ENCODE results near the gene KRT7.

The KRT7 gene

DNA sequence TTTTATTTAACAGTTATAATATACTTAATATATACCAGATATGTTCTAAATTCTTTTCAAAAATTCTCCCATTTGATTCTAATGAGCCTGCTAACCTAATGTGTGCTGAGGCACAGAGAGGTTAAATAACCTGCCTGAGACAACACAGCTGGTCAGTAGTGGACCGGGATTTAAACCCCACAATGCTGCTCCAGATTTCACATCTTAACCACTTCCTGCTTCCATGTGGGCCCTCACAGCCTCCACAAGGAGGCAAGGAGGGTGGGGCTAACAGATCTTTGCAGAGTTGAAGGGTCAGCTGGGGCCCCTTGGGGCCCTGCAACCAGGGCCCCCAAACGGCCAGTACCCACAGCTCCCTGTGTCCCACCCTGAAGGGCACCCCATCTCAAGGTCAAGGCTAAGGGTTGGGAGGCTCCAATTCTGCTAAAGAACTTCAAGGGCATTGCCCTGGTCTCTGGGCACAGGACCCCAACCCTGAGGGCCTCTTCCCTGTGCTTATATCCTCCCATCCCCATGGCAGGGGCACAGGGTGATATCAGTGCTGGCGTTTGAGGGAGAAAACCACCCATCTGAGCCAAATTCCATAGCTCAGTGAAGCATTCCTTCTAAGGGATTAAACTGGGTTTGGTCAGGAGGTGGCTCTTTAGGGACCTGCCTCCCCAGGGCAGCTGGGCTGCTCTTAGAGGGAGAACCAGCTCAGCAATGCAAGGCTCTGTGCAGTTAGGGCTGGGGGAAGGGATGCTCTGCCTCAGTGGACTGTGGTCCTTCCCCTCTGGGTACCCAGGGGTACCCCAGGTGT lies 43.5 kb upstream of the KRT7 start:
- Histone ChIP-seq H3K36me3 (ENCODE audit: insufficient read depth, low read length) (no peaks in the 10 kb centered on the region), H3K27me3 (ENCODE audit: insufficient read depth, low read length) (no peaks in the 10 kb centered on the region), H3K4me2 (ENCODE audit: low read length) (no peak overlapping the region), H3F3A (ENCODE audit: insufficient read depth, low read length) (no peaks in the 10 kb centered on the region), H3K9ac (ENCODE audit: low read length) (no peak overlapping the region), H4K20me1 (ENCODE audit: insufficient read depth, low read length) (no peaks in the 10 kb centered on the region), H3K4me3 (ENCODE audit: low read depth, low read length, poor library complexity, severe bottlenecking) (no peak overlapping the region), H2AFZ (ENCODE audit: low read length) (no peak overlapping the region), H3K9me3 (ENCODE audit: low read length) (no peaks in the 10 kb centered on the region), H3K4me1 (ENCODE audit: insufficient read depth, low read length, severe bottlenecking) (no peaks in the 10 kb centered on the region), H3K9me2 (ENCODE audit: low read depth, low read length) (no peaks in the 10 kb centered on the region), H3K79me2 (ENCODE audit: insufficient read depth, low read length) (no peaks in the 10 kb centered on the region), H3K27ac (ENCODE audit: low read depth, low read length, poor library complexity, severe bottlenecking) (no peak overlapping the region)
- TF ChIP-seq, protein P1, sequence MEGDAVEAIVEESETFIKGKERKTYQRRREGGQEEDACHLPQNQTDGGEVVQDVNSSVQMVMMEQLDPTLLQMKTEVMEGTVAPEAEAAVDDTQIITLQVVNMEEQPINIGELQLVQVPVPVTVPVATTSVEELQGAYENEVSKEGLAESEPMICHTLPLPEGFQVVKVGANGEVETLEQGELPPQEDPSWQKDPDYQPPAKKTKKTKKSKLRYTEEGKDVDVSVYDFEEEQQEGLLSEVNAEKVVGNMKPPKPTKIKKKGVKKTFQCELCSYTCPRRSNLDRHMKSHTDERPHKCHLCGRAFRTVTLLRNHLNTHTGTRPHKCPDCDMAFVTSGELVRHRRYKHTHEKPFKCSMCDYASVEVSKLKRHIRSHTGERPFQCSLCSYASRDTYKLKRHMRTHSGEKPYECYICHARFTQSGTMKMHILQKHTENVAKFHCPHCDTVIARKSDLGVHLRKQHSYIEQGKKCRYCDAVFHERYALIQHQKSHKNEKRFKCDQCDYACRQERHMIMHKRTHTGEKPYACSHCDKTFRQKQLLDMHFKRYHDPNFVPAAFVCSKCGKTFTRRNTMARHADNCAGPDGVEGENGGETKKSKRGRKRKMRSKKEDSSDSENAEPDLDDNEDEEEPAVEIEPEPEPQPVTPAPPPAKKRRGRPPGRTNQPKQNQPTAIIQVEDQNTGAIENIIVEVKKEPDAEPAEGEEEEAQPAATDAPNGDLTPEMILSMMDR (IDR thresholded peaks at IDR 0.05; ENCODE audit: low read length): no peak
- TF ChIP-seq EZH2 (IDR thresholded peaks at IDR 0.05; ENCODE audit: borderline replicate concordance, low read length): no peak

DNA sequence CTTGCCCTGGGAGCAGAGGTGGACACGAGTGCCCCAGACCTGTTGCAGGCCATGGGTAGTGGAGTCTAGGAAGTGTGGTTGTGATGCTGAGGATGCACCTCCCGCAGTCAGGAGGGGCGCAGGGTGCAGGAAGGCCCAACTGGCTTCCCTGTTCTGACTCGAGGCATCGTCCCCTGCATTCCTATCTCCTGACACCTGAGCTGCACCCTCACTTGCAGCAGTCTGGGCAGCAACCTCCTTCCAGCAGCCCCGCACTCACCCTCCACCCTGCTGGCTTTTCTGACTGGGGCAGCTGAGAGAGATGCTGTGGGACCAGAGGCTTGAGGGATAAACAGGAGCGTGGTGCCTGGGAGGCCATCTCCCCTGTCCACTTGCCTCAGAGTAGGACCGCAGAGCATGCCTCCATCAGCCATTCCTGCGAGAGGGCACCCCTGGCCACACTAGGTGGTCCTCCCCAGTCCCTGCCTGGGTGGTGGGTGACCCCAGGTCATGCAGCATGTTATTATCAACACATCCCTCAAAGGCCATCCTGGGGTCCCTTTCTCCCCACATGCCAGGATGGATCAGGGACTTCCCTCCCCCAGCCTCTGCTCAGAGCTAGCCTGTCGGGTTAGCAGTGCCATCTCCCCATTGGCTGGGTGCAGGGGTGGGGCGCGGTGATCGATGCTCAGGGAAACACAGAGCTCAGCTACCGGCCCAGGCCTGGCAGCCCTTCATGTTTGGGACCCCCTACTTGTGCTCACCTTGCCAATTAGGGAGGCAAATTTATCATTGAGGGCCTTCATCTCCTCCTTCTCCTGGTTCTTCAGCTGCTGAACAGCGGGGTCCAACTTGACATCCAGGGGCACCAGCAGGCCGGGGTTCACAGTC lies 41.9 kb upstream of the KRT7 start:
- Histone ChIP-seq H3K79me2 (ENCODE audit: insufficient read depth, low read length) (no peaks in the 10 kb centered on the region), H3K36me3 (ENCODE audit: insufficient read depth, low read length) (no peaks in the 10 kb centered on the region), H3K9me3 (ENCODE audit: low read length) (no peaks in the 10 kb centered on the region), H4K20me1 (ENCODE audit: insufficient read depth, low read length) (no peaks in the 10 kb centered on the region), H3F3A (ENCODE audit: insufficient read depth, low read length) (no peaks in the 10 kb centered on the region), H3K9me2 (ENCODE audit: low read depth, low read length) (no peaks in the 10 kb centered on the region), H3K4me1 (ENCODE audit: insufficient read depth, low read length, severe bottlenecking) (no peaks in the 10 kb centered on the region), H3K27ac (ENCODE audit: low read depth, low read length, poor library complexity, severe bottlenecking) (no peak overlapping the region), H3K9ac (ENCODE audit: low read length) (no peak overlapping the region), H3K27me3 (ENCODE audit: insufficient read depth, low read length) (no peaks in the 10 kb centered on the region), H2AFZ (ENCODE audit: low read length) (no peak overlapping the region), H3K4me2 (ENCODE audit: low read length) (no peak overlapping the region), H3K4me3 (ENCODE audit: low read depth, low read length, poor library complexity, severe bottlenecking) (no peak overlapping the region)
- TF ChIP-seq, protein P1 (IDR thresholded peaks at IDR 0.05; ENCODE audit: low read length): no peak
- no peak for TF ChIP-seq EZH2 (IDR thresholded peaks at IDR 0.05; ENCODE audit: borderline replicate concordance, low read length)

DNA sequence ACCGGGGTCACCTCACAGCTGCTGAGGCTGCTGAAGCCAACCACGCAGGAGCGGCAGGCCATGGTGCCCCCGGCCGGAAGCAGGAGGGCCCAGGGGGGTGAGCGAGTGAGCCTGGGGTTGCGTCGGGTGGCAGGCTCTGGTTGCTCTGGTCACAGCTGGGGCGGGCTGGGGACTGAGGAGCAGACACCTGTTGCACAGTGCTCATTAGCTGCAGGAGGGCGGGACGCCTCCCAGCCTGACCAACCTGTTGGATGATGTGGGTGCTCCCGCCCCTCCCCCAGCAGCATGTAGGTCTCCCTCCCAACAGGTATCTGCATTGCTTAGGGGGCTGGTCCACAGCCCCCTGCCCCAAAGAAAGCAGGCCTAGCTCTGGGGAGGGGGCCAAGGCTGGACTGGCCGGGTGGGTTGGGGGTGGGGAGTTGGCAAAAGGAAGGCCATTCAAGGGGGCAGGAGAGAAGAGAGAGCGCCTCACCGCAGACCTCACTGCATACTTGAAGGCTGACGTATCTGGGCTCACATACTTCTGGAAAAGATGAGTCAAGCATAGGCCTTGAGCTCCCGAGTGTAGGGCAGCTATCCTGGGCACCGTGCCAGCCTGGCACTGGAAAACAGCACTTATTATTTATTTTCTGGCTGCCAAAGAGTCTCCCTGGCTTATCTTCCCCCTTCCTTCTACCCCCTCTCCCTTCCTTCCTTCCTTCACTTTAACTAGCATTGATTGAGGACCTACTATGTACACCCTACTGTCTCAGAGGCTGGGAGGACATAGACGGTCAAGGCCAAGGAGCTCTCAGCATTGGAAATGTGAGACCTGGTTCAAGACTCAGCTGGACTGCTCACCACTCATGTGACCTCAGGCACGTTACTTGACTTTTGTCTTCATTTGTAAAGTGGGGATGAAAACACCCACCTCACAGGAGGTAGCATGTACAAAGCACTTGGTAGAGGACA lies 40.9 kb upstream of the KRT7 start, which contains the start of gene KRT80:
TSS of gene KRT80 (minus strand) at position 174 of the 951 bp plus-strand sequence. CDS start at position 62, 112 bp downstream.
- no peaks in the 10 kb centered on the region for H3K9me2 ChIP-seq (ENCODE audit: low read depth, low read length)
- H3K36me3 ChIP-seq (ENCODE audit: insufficient read depth, low read length): no peaks in the 10 kb centered on the region
- TF ChIP-seq, protein P1 (IDR thresholded peaks at IDR 0.05; ENCODE audit: low read length): no peak
- no peak for TF ChIP-seq EZH2 (IDR thresholded peaks at IDR 0.05; ENCODE audit: borderline replicate concordance, low read length)
- no peaks in the 10 kb centered on the region for H3K79me2 ChIP-seq (ENCODE audit: insufficient read depth, low read length)
- H3K4me1 ChIP-seq (ENCODE audit: insufficient read depth, low read length, severe bottlenecking): no peaks in the 10 kb centered on the region
- H3K4me3 ChIP-seq (ENCODE audit: low read depth, low read length, poor library complexity, severe bottlenecking): no peak within 1 kb of the TSS
- H3K9me3 ChIP-seq (ENCODE audit: low read length): no peaks in the 10 kb centered on the region
- no peak within 1 kb of the TSS for H3K27ac ChIP-seq (ENCODE audit: low read depth, low read length, poor library complexity, severe bottlenecking)
- H4K20me1 ChIP-seq (ENCODE audit: insufficient read depth, low read length): no peaks in the 10 kb centered on the region
- no peaks in the 10 kb centered on the region for H3K27me3 ChIP-seq (ENCODE audit: insufficient read depth, low read length)
- H3F3A ChIP-seq (ENCODE audit: insufficient read depth, low read length): no peaks in the 10 kb centered on the region
- H3K4me2 ChIP-seq (ENCODE audit: low read length): no peak within 1 kb of the TSS
- no peak within 1 kb of the TSS for H3K9ac ChIP-seq (ENCODE audit: low read length)
- H2AFZ ChIP-seq (ENCODE audit: low read length): no peak within 1 kb of the TSS

All from OCI-LY1 (cell line).